Measurements from ENCODE around the gene CRISPLD2.
A peak's percentile ranks its signal among the peaks of the same experiment; 100 is the strongest.

CRISPLD2 gene

DNA sequence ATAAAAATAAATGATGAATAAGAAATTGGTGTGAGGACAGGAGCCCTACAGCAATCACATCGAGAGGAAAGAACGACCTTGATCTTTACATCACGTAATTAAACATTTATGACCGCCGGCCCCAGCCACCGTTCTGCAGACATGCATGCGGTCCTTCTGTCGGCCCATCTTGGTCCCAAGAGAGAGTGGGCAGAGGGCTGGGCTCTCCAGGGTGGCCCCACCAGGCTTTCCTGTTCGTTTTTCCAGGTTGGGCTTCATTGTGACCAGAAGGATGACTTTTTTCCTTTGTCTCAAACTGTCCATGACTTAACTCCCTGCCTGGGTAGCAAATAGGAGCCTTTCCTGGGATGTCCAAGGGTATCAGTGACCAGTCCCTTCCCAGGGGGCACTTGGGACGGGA, 3.3 kb upstream of the CRISPLD2 start:
- no peak overlapping the region for H3K27ac ChIP-seq (ENCODE audit: low read length)
- H3K27me3 ChIP-seq (ENCODE audit: control insufficient read depth, insufficient read depth, low read length), result peaks cover 37% of the 10 kb centered on the region
- H3K36me3 ChIP-seq (ENCODE audit: control insufficient read depth, low read depth, low read length), result no peaks in the 10 kb centered on the region
- no peak overlapping the region for H3K4me3 ChIP-seq (ENCODE audit: low read length)
- no peaks in the 10 kb centered on the region for H3K4me1 ChIP-seq (ENCODE audit: control insufficient read depth, low read depth, low read length)
- H3K9ac ChIP-seq (ENCODE audit: low read length), result no peak overlapping the region
- H3K9me3 ChIP-seq (ENCODE audit: control insufficient read depth, low read depth, low read length), result no peaks in the 10 kb centered on the region

GRCh38 chr16:84817206-84817605, 2.6 kb upstream of the CRISPLD2 start:
- H3K27ac ChIP-seq (ENCODE audit: low read length), result no peak overlapping the region
- H3K4me3 ChIP-seq (ENCODE audit: low read length), result no peak overlapping the region
- peaks cover 40% of the 10 kb centered on the region for H3K27me3 ChIP-seq (ENCODE audit: control insufficient read depth, insufficient read depth, low read length)
- no peaks in the 10 kb centered on the region for H3K9me3 ChIP-seq (ENCODE audit: control insufficient read depth, low read depth, low read length)
- no peak overlapping the region for H3K9ac ChIP-seq (ENCODE audit: low read length)
- no peaks in the 10 kb centered on the region for H3K4me1 ChIP-seq (ENCODE audit: control insufficient read depth, low read depth, low read length)
- no peaks in the 10 kb centered on the region for H3K36me3 ChIP-seq (ENCODE audit: control insufficient read depth, low read depth, low read length)

DNA sequence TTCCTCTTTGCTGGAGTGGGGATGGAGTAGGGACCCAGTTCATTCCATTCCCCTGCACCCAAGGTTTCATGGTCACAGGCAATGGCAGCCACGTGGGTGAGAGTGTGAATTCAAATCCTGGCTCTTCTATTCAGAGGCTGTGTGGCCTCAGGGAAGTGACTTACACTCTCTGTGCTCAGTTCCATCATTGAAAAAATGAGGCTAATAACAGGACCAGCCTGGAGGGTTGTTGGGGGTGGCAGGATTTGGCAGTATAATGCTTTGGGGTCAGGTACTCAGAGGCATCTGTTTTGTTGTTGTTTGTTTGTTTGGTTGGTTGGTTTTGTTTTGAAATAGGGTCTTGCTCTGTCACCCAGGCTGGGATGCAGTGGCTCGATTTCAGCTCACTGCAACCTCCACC, 2.2 kb upstream of the CRISPLD2 start:
- Histone ChIP-seq H3K27me3 (ENCODE audit: control insufficient read depth, insufficient read depth, low read length) (peaks cover 40% of the 10 kb centered on the region), H3K9ac (ENCODE audit: low read length) (no peak overlapping the region), H3K4me1 (ENCODE audit: control insufficient read depth, low read depth, low read length) (no peaks in the 10 kb centered on the region), H3K9me3 (ENCODE audit: control insufficient read depth, low read depth, low read length) (no peaks in the 10 kb centered on the region), H3K27ac (ENCODE audit: low read length) (no peak overlapping the region), H3K36me3 (ENCODE audit: control insufficient read depth, low read depth, low read length) (no peaks in the 10 kb centered on the region), H3K4me3 (ENCODE audit: low read length) (no peak overlapping the region)

- no peaks in the 10 kb centered on the region for H3K9me3 ChIP-seq (ENCODE audit: control insufficient read depth, low read depth, low read length)
Measured at GRCh38 chr16:84818133-84818532, 1.7 kb upstream of the CRISPLD2 start.

DNA sequence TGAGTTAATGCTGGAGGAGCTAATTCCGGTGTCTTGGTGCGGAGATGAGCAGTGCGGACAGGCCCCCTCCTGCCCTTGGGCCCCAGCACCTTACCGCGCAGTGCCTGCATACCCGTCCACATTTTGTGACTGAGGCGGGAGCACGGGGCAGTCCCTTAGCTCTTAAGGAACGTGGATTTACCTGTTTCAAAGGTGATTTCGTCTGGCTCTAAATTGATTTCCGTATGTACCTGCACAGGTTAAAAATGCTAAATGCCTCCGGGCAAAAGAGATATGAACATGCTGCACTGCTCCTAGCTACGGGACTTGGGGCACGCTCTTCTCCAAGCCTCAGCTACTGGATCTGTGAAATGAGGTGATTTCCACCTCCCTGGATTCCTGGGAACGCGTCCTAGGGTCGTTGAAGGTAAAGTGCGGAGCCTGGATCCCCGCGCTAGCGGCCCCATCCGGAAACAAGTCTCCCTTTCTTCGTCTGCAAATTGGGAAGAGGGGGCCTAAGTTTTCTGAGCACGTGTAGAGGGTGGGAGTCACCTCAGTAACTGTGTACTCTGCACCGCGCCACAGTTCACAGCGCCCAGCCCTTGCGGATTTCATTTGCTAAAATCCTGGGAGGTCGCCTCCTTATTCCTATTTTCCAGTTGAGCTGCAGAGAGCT, 669 bp upstream of the CRISPLD2 start:
- no peak overlapping the region for H3K9ac ChIP-seq (ENCODE audit: low read length)
- H3K36me3 ChIP-seq (ENCODE audit: control insufficient read depth, low read depth, low read length), result no peaks in the 10 kb centered on the region
- H3K4me3 ChIP-seq (ENCODE audit: low read length), result peak overlapping the region; percentile 57
- H3K9me3 ChIP-seq (ENCODE audit: control insufficient read depth, low read depth, low read length), result no peaks in the 10 kb centered on the region
- H3K27me3 ChIP-seq (ENCODE audit: control insufficient read depth, insufficient read depth, low read length), result peaks cover 40% of the 10 kb centered on the region
- no peaks in the 10 kb centered on the region for H3K4me1 ChIP-seq (ENCODE audit: control insufficient read depth, low read depth, low read length)
- H3K27ac ChIP-seq (ENCODE audit: low read length), result no peak overlapping the region

More at GRCh38 chr16:84818133-84818532, 1.7 kb upstream of the CRISPLD2 start:
- Histone ChIP-seq H3K4me3 (ENCODE audit: low read length) (no peak overlapping the region), H3K4me1 (ENCODE audit: control insufficient read depth, low read depth, low read length) (no peaks in the 10 kb centered on the region), H3K27me3 (ENCODE audit: control insufficient read depth, insufficient read depth, low read length) (peaks cover 40% of the 10 kb centered on the region), H3K36me3 (ENCODE audit: control insufficient read depth, low read depth, low read length) (no peaks in the 10 kb centered on the region), H3K27ac (ENCODE audit: low read length) (no peak overlapping the region), H3K9ac (ENCODE audit: low read length) (no peak overlapping the region)

- Histone ChIP-seq H3K4me1 (ENCODE audit: control insufficient read depth, low read depth, low read length) (no peaks in the 10 kb centered on the region), H3K9me3 (ENCODE audit: control insufficient read depth, low read depth, low read length) (no peaks in the 10 kb centered on the region), H3K27ac (ENCODE audit: low read length) (no peak overlapping the region), H3K27me3 (ENCODE audit: control insufficient read depth, insufficient read depth, low read length) (peaks cover 40% of the 10 kb centered on the region), H3K36me3 (ENCODE audit: control insufficient read depth, low read depth, low read length) (no peaks in the 10 kb centered on the region), H3K9ac (ENCODE audit: low read length) (no peak overlapping the region), H3K4me3 (ENCODE audit: low read length) (peak overlapping the region; percentile 57)
Measured at GRCh38 chr16:84820305-84820684, 510 bp downstream of the CRISPLD2 start.

DNA sequence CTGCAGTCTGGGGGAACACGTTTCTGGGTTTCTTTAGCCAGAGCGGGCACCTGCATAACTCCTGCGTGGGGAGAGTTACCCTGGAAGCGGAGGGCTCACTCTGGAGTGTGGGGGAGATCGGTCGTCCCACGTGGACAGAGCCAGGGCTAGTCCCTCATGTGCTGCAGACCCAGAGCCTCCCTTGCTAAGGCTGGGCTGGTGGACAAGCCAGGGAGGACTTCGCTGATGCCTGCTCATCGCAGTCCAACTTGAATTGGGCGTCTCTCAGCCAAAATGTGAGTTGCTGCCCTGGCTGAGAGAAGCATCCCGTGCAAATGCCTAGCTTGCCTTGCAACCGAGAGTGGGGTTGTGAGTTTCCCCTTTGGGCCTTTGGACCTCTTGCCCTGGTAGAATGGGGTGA, 986 bp downstream of the CRISPLD2 start:
- H3K4me3 ChIP-seq (ENCODE audit: low read length), result no peak overlapping the region
- no peaks in the 10 kb centered on the region for H3K9me3 ChIP-seq (ENCODE audit: control insufficient read depth, low read depth, low read length)
- no peak overlapping the region for H3K27ac ChIP-seq (ENCODE audit: low read length)
- peaks cover 40% of the 10 kb centered on the region for H3K27me3 ChIP-seq (ENCODE audit: control insufficient read depth, insufficient read depth, low read length)
- no peaks in the 10 kb centered on the region for H3K4me1 ChIP-seq (ENCODE audit: control insufficient read depth, low read depth, low read length)
- no peaks in the 10 kb centered on the region for H3K36me3 ChIP-seq (ENCODE audit: control insufficient read depth, low read depth, low read length)
- no peak overlapping the region for H3K9ac ChIP-seq (ENCODE audit: low read length)

DNA sequence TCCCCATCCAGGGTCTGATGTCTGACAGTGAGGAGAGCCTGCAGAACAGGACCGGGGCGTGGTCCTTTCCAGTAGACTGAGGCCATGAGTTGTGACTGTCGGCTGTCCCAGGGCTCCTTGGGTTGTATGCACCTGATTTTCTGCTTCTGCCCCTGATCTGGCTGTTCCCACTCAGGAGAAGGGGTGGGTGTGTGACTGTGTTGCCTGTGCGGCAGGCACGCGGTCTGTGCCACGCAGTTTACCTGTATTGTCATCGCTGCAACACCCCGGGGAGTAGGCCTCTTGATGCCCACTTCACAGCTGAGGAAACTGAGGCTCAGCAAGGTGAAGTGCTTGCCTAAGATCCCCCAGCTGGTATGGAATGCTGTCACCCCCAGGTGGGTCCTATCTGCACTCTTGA, 1.4 kb downstream of the CRISPLD2 start:
- H3K4me3 ChIP-seq (ENCODE audit: low read length), result no peak overlapping the region
- H3K27me3 ChIP-seq (ENCODE audit: control insufficient read depth, insufficient read depth, low read length), result peaks cover 40% of the 10 kb centered on the region
- H3K4me1 ChIP-seq (ENCODE audit: control insufficient read depth, low read depth, low read length), result no peaks in the 10 kb centered on the region
- no peaks in the 10 kb centered on the region for H3K9me3 ChIP-seq (ENCODE audit: control insufficient read depth, low read depth, low read length)
- H3K36me3 ChIP-seq (ENCODE audit: control insufficient read depth, low read depth, low read length), result no peaks in the 10 kb centered on the region
- no peak overlapping the region for H3K27ac ChIP-seq (ENCODE audit: low read length)
- no peak overlapping the region for H3K9ac ChIP-seq (ENCODE audit: low read length)

DNA sequence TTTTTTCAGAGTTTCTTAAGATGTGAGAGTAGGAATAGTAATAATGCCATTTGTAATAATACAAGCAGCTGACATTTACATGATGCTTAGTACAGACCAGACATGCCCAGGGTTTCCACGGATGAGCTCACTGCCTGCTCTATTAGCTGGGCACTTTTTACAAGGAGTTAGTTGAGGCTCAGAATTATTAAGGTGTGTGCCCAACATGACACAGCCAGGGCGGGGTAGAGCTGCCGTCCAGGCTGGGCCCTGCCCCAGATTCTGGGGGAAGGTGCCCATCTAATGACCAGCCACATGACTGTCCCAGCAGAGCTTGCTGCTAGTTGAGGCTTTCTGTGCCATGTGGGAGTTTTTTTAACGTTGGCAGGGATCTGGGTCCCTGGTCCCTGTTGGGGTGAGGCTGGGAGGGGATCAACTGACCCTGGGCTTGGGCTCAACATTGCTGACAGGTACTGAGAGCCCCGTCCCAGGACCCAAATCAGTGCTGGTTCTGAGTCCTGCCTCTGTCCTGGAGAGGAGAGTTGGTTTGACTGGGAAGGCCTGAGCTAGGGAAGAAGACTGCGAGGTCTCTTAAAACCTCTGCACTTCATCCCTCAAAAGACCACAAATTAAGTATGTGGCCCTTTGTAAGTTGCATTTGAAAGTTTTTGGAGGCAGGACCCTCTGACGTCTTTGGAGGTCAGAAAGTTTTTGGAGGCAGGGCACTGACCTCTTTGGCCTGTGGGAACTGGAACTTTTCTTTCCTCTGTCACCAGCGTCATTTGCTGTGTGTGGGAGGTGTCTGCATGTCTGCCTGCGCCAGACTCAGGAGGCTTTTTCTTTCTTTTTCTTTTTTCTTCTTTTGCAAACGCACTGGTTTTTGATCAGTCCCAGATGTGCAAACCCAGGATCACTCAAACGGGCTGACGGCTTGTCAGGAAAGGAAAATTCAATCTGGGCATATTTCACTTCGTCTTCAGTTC, 2.2 kb downstream of the CRISPLD2 start:
- Histone ChIP-seq H3K9ac (ENCODE audit: low read length) (no peak overlapping the region), H3K27ac (ENCODE audit: low read length) (no peak overlapping the region), H3K4me3 (ENCODE audit: low read length) (no peak overlapping the region)

DNA sequence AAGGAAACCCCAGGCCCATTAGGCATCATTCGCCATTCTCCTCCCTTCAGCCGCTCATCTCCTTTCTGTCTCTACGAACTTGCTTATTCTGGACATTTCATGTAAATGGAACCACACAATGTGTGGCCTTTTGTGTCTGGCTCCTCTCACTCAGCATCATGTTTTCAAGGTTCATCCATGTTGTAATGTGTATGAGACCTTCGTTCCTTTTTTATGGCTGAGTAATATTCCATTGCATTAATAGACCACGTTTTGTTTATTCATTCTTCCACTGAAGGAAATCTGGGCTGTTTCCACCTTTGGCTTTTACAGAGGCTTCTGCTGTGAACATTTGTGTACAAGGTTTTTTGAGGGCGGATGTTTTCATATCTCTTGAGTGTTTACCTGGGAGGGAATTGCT, 3.2 kb downstream of the CRISPLD2 start:
- H3K4me3 ChIP-seq (ENCODE audit: low read length), result no peak overlapping the region
- H3K4me1 ChIP-seq (ENCODE audit: control insufficient read depth, low read depth, low read length), result no peaks in the 10 kb centered on the region
- H3K27ac ChIP-seq (ENCODE audit: low read length), result no peak overlapping the region
- no peaks in the 10 kb centered on the region for H3K36me3 ChIP-seq (ENCODE audit: control insufficient read depth, low read depth, low read length)
- no peaks in the 10 kb centered on the region for H3K9me3 ChIP-seq (ENCODE audit: control insufficient read depth, low read depth, low read length)
- H3K9ac ChIP-seq (ENCODE audit: low read length), result no peak overlapping the region
- H3K27me3 ChIP-seq (ENCODE audit: control insufficient read depth, insufficient read depth, low read length), result peaks cover 36% of the 10 kb centered on the region

More for the DNA sequence above, 2.2 kb downstream of the CRISPLD2 start:
- Histone ChIP-seq H3K9me3 (ENCODE audit: control insufficient read depth, low read depth, low read length) (no peaks in the 10 kb centered on the region), H3K4me1 (ENCODE audit: control insufficient read depth, low read depth, low read length) (no peaks in the 10 kb centered on the region), H3K27me3 (ENCODE audit: control insufficient read depth, insufficient read depth, low read length) (peaks cover 40% of the 10 kb centered on the region), H3K36me3 (ENCODE audit: control insufficient read depth, low read depth, low read length) (no peaks in the 10 kb centered on the region)

GRCh38 chr16:84823484-84823883, 3.7 kb downstream of the CRISPLD2 start:
- Histone ChIP-seq H3K4me1 (ENCODE audit: control insufficient read depth, low read depth, low read length) (no peaks in the 10 kb centered on the region), H3K27me3 (ENCODE audit: control insufficient read depth, insufficient read depth, low read length) (peaks cover 31% of the 10 kb centered on the region), H3K9me3 (ENCODE audit: control insufficient read depth, low read depth, low read length) (no peaks in the 10 kb centered on the region), H3K4me3 (ENCODE audit: low read length) (no peak overlapping the region), H3K36me3 (ENCODE audit: control insufficient read depth, low read depth, low read length) (no peaks in the 10 kb centered on the region), H3K9ac (ENCODE audit: low read length) (no peak overlapping the region), H3K27ac (ENCODE audit: low read length) (no peak overlapping the region)

All from iPS-18a (cell line).